Measurements from ENCODE around the gene TRHDE.

TRHDE gene

GRCh38 chr12:72330301-72330700 is 58.1 kb downstream of the TRHDE start:
- no peak overlapping the region for H3K9ac ChIP-seq (ENCODE audit: low read length)
- H3K79me2 ChIP-seq (ENCODE audit: control insufficient read depth, insufficient read depth, low read length, poor library complexity), result no peaks in the 10 kb centered on the region
- H3K23ac ChIP-seq (ENCODE audit: low read length), result no peak overlapping the region
- no peaks in the 10 kb centered on the region for H3K79me1 ChIP-seq (ENCODE audit: low read length)
- no peak overlapping the region for H2AFZ ChIP-seq (ENCODE audit: insufficient read depth, low read length, poor library complexity)
- H3K9me3 ChIP-seq (ENCODE audit: insufficient read depth, low read depth, low read length), result no peaks in the 10 kb centered on the region
- no peak overlapping the region for H2AK5ac ChIP-seq (ENCODE audit: low read length)
- H3K27ac ChIP-seq (ENCODE audit: low read depth, low read length), result no peak overlapping the region
- H2BK120ac ChIP-seq (ENCODE audit: insufficient read depth, low read length, poor library complexity), result no peak overlapping the region
- no CpG with 5 or more reads among the region's 9 CpGs for WGBS (ENCODE audit: extremely low coverage, insufficient coverage, insufficient read length)
- H4K12ac ChIP-seq (ENCODE audit: low read depth, low read length), result no peak overlapping the region
- DNase-seq, result no peak
- no peak overlapping the region for H3K18ac ChIP-seq (ENCODE audit: low read length)
- no peak overlapping the region for H3K4ac ChIP-seq (ENCODE audit: low read depth, low read length)
- no peaks in the 10 kb centered on the region for H3K4me1 ChIP-seq (ENCODE audit: control insufficient read depth in 1 of 2, insufficient read depth in 2 of 2, low read length in 2 of 2)
- no peak overlapping the region for H4K8ac ChIP-seq (ENCODE audit: low read depth, low read length)
- no peak overlapping the region for H3K4me3 ChIP-seq (ENCODE audit: low read depth, low read length)
- no peak overlapping the region for H4K91ac ChIP-seq (ENCODE audit: low read depth, low read length)
- no peak overlapping the region for H2BK5ac ChIP-seq (ENCODE audit: low read depth, low read length, poor library complexity)
- no peak overlapping the region for H2BK12ac ChIP-seq (ENCODE audit: low read length)
- no peaks in the 10 kb centered on the region for H3K27me3 ChIP-seq (ENCODE audit: insufficient read depth, low read length)
- no peaks in the 10 kb centered on the region for H3K36me3 ChIP-seq (ENCODE audit: control insufficient read depth in 1 of 2, insufficient read depth in 2 of 2, low read length in 2 of 2)
- no peak overlapping the region for H3K14ac ChIP-seq (ENCODE audit: low read length)
- no peak overlapping the region for H3K4me2 ChIP-seq (ENCODE audit: low read length)

GRCh38 chr12:72330784-72331183 is 58.6 kb downstream of the TRHDE start:
- Histone ChIP-seq H3K4me1 (ENCODE audit: control insufficient read depth in 1 of 2, insufficient read depth in 2 of 2, low read length in 2 of 2) (no peaks in the 10 kb centered on the region), H3K4ac (ENCODE audit: low read depth, low read length) (no peak overlapping the region), H2AFZ (ENCODE audit: insufficient read depth, low read length, poor library complexity) (no peak overlapping the region), H3K9ac (ENCODE audit: low read length) (no peak overlapping the region), H3K9me3 (ENCODE audit: insufficient read depth, low read depth, low read length) (no peaks in the 10 kb centered on the region), H3K18ac (ENCODE audit: low read length) (no peak overlapping the region), H3K36me3 (ENCODE audit: control insufficient read depth in 1 of 2, insufficient read depth in 2 of 2, low read length in 2 of 2) (no peaks in the 10 kb centered on the region), H3K79me2 (ENCODE audit: control insufficient read depth, insufficient read depth, low read length, poor library complexity) (no peaks in the 10 kb centered on the region), H4K91ac (ENCODE audit: low read depth, low read length) (no peak overlapping the region), H2BK120ac (ENCODE audit: insufficient read depth, low read length, poor library complexity) (no peak overlapping the region), H3K79me1 (ENCODE audit: low read length) (no peaks in the 10 kb centered on the region), H3K23ac (ENCODE audit: low read length) (no peak overlapping the region), H2BK12ac (ENCODE audit: low read length) (no peak overlapping the region), H3K27ac (ENCODE audit: low read depth, low read length) (no peak overlapping the region), H2BK5ac (ENCODE audit: low read depth, low read length, poor library complexity) (no peak overlapping the region), H4K12ac (ENCODE audit: low read depth, low read length) (no peak overlapping the region), H3K14ac (ENCODE audit: low read length) (no peak overlapping the region), H3K4me3 (ENCODE audit: low read depth, low read length) (no peak overlapping the region), H3K4me2 (ENCODE audit: low read length) (no peak overlapping the region), H2AK5ac (ENCODE audit: low read length) (no peak overlapping the region), H3K27me3 (ENCODE audit: insufficient read depth, low read length) (no peaks in the 10 kb centered on the region), H4K8ac (ENCODE audit: low read depth, low read length) (no peak overlapping the region)
- no peak for DNase-seq
- WGBS (ENCODE audit: extremely low coverage, insufficient coverage, insufficient read length), result no CpG with 5 or more reads among the region's 4 CpGs

- WGBS (ENCODE audit: extremely low coverage, insufficient coverage, insufficient read length), result no CpG with 5 or more reads among the region's 6 CpGs
- Histone ChIP-seq H2BK120ac (ENCODE audit: insufficient read depth, low read length, poor library complexity) (no peak overlapping the region), H3K4me2 (ENCODE audit: low read length) (no peak overlapping the region)
Observed at GRCh38 chr12:72337382-72337781, 65.2 kb downstream of the TRHDE start.

GRCh38 chr12:72337946-72338345 is 65.8 kb downstream of the TRHDE start:
- Histone ChIP-seq H3K4me3 (ENCODE audit: low read depth, low read length) (no peak overlapping the region), H2BK120ac (ENCODE audit: insufficient read depth, low read length, poor library complexity) (no peak overlapping the region), H3K27ac (ENCODE audit: low read depth, low read length) (no peak overlapping the region), H3K4ac (ENCODE audit: low read depth, low read length) (no peak overlapping the region), H3K36me3 (ENCODE audit: control insufficient read depth in 1 of 2, insufficient read depth in 2 of 2, low read length in 2 of 2) (no peaks in the 10 kb centered on the region), H2AK5ac (ENCODE audit: low read length) (no peak overlapping the region), H4K91ac (ENCODE audit: low read depth, low read length) (no peak overlapping the region), H3K9me3 (ENCODE audit: insufficient read depth, low read depth, low read length) (no peaks in the 10 kb centered on the region), H3K79me1 (ENCODE audit: low read length) (no peaks in the 10 kb centered on the region), H4K12ac (ENCODE audit: low read depth, low read length) (no peak overlapping the region), H3K79me2 (ENCODE audit: control insufficient read depth, insufficient read depth, low read length, poor library complexity) (no peaks in the 10 kb centered on the region), H3K23ac (ENCODE audit: low read length) (no peak overlapping the region), H2AFZ (ENCODE audit: insufficient read depth, low read length, poor library complexity) (no peak overlapping the region), H3K14ac (ENCODE audit: low read length) (no peak overlapping the region), H3K9ac (ENCODE audit: low read length) (no peak overlapping the region), H3K27me3 (ENCODE audit: insufficient read depth, low read length) (no peaks in the 10 kb centered on the region), H3K4me2 (ENCODE audit: low read length) (no peak overlapping the region), H4K8ac (ENCODE audit: low read depth, low read length) (no peak overlapping the region), H2BK12ac (ENCODE audit: low read length) (no peak overlapping the region), H2BK5ac (ENCODE audit: low read depth, low read length, poor library complexity) (no peak overlapping the region), H3K4me1 (ENCODE audit: control insufficient read depth in 1 of 2, insufficient read depth in 2 of 2, low read length in 2 of 2) (no peaks in the 10 kb centered on the region), H3K18ac (ENCODE audit: low read length) (no peak overlapping the region)
- WGBS (ENCODE audit: extremely low coverage, insufficient coverage, insufficient read length), result no CpG with 5 or more reads among the region's 8 CpGs
- DNase-seq, result no peak

More at GRCh38 chr12:72337382-72337781, 65.2 kb downstream of the TRHDE start:
- H2AK5ac ChIP-seq (ENCODE audit: low read length), result no peak overlapping the region
- H3K36me3 ChIP-seq (ENCODE audit: control insufficient read depth in 1 of 2, insufficient read depth in 2 of 2, low read length in 2 of 2), result no peaks in the 10 kb centered on the region
- H3K4ac ChIP-seq (ENCODE audit: low read depth, low read length), result no peak overlapping the region
- no peaks in the 10 kb centered on the region for H3K4me1 ChIP-seq (ENCODE audit: control insufficient read depth in 1 of 2, insufficient read depth in 2 of 2, low read length in 2 of 2)
- H2BK5ac ChIP-seq (ENCODE audit: low read depth, low read length, poor library complexity), result no peak overlapping the region
- no peaks in the 10 kb centered on the region for H3K79me2 ChIP-seq (ENCODE audit: control insufficient read depth, insufficient read depth, low read length, poor library complexity)
- no peak overlapping the region for H3K9ac ChIP-seq (ENCODE audit: low read length)
- no peak overlapping the region for H3K18ac ChIP-seq (ENCODE audit: low read length)
- H3K4me3 ChIP-seq (ENCODE audit: low read depth, low read length), result no peak overlapping the region
- no peak overlapping the region for H2BK12ac ChIP-seq (ENCODE audit: low read length)
- H3K23ac ChIP-seq (ENCODE audit: low read length), result no peak overlapping the region
- H4K12ac ChIP-seq (ENCODE audit: low read depth, low read length), result no peak overlapping the region
- no peak overlapping the region for H3K27ac ChIP-seq (ENCODE audit: low read depth, low read length)
- no peaks in the 10 kb centered on the region for H3K79me1 ChIP-seq (ENCODE audit: low read length)
- H3K9me3 ChIP-seq (ENCODE audit: insufficient read depth, low read depth, low read length), result no peaks in the 10 kb centered on the region
- H4K91ac ChIP-seq (ENCODE audit: low read depth, low read length), result no peak overlapping the region
- no peak overlapping the region for H3K14ac ChIP-seq (ENCODE audit: low read length)
- H4K8ac ChIP-seq (ENCODE audit: low read depth, low read length), result no peak overlapping the region
- H2AFZ ChIP-seq (ENCODE audit: insufficient read depth, low read length, poor library complexity), result no peak overlapping the region
- no peak for DNase-seq
- H3K27me3 ChIP-seq (ENCODE audit: insufficient read depth, low read length), result no peaks in the 10 kb centered on the region

Measured in trophoblast cell (in vitro differentiated cells and primary cell).